ENCODE data around the gene NQO2.
"Not testable (repeated sequence)": the region's sequence is repeated elsewhere in the genome, so short reads cannot be mapped to it uniquely, and the experiment has no call there.

NQO2 gene

GRCh38 chr6:3016473-3017280 is 17.0 kb downstream of the NQO2 start:
- H3K36me3 ChIP-seq = peaks cover 33% of the 10 kb centered on the region
- H3K27ac ChIP-seq = no peak overlapping the region
- H3K9me3 ChIP-seq (ENCODE audit: severe bottlenecking) = peaks cover under 1% of the 10 kb centered on the region
- no peaks in the 10 kb centered on the region for H3K27me3 ChIP-seq (ENCODE audit: insufficient read depth, low read depth, severe bottlenecking)
- TF ChIP-seq CTCF (IDR thresholded peaks at IDR 0.05; ENCODE audit: low read depth, low read length) = no peak
- H3K4me3 ChIP-seq (ENCODE audit: low read depth, low read length) = no peak overlapping the region
- DNase-seq = no peak

- H3K27ac ChIP-seq = no peak overlapping the region
- H3K9me3 ChIP-seq (ENCODE audit: severe bottlenecking) = no peaks in the 10 kb centered on the region
- peaks cover 28% of the 10 kb centered on the region for H3K36me3 ChIP-seq
- no peak for DNase-seq
- TF ChIP-seq CTCF (IDR thresholded peaks at IDR 0.05; ENCODE audit: low read depth, low read length) = no peak
- H3K27me3 ChIP-seq (ENCODE audit: insufficient read depth, low read depth, severe bottlenecking) = no peaks in the 10 kb centered on the region
- no peak overlapping the region for H3K4me3 ChIP-seq (ENCODE audit: low read depth, low read length)
Measured at GRCh38 chr6:3017304-3017703, 17.6 kb downstream of the NQO2 start.

- H3K36me3 ChIP-seq = peaks cover 14% of the 10 kb centered on the region
- no peaks in the 10 kb centered on the region for H3K9me3 ChIP-seq (ENCODE audit: severe bottlenecking)
- H3K27me3 ChIP-seq (ENCODE audit: insufficient read depth, low read depth, severe bottlenecking) = no peaks in the 10 kb centered on the region
- H3K4me3 ChIP-seq (ENCODE audit: low read depth, low read length) = no peak overlapping the region
- no peak for TF ChIP-seq CTCF (IDR thresholded peaks at IDR 0.05; ENCODE audit: low read depth, low read length)
- H3K27ac ChIP-seq = no peak overlapping the region
- DNase-seq = no peak
Measured at GRCh38 chr6:3019065-3019464, 19.4 kb downstream of the NQO2 start.

- no peak overlapping the region for H3K4me3 ChIP-seq (ENCODE audit: low read depth, low read length)
- H3K36me3 ChIP-seq = peaks cover 8% of the 10 kb centered on the region
- no peak overlapping the region for H3K27ac ChIP-seq
- no peak for DNase-seq
- no peak for TF ChIP-seq CTCF (IDR thresholded peaks at IDR 0.05; ENCODE audit: low read depth, low read length)
- H3K27me3 ChIP-seq (ENCODE audit: insufficient read depth, low read depth, severe bottlenecking) = no peaks in the 10 kb centered on the region
- no peaks in the 10 kb centered on the region for H3K9me3 ChIP-seq (ENCODE audit: severe bottlenecking)
Measured at GRCh38 chr6:3019749-3020320, 20.1 kb downstream of the NQO2 start.

- H3K9me3 ChIP-seq (ENCODE audit: severe bottlenecking); DNase-seq; H3K27me3 ChIP-seq (ENCODE audit: insufficient read depth, low read depth, severe bottlenecking); H3K36me3 ChIP-seq; H3K27ac ChIP-seq; H3K4me3 ChIP-seq (ENCODE audit: low read depth, low read length): not testable (repeated sequence)
Measured at GRCh38 chr6:3020976-3021598, 21.4 kb downstream of the NQO2 start.
